CD4-positive, alpha-beta T cell treated with Interleukin-17A for 4 hours (primary cell): ENCODE data around the gene ZBTB3.
"Not testable (repeated sequence)": the region's sequence is repeated elsewhere in the genome, so short reads cannot be mapped to it uniquely, and the experiment has no call there.

ENCODE experiments used
- DNase-seq: peaks from one replicate; pipeline ENCODE4 v3.0.0-alpha.2; 2020; ENCODE audit warnings: mixed read lengths

ZBTB3 gene

GRCh38 chr11:62755086-62755615 lies 1.2 kb upstream of the ZBTB3 start:
- DNase-seq = no peak

DNA sequence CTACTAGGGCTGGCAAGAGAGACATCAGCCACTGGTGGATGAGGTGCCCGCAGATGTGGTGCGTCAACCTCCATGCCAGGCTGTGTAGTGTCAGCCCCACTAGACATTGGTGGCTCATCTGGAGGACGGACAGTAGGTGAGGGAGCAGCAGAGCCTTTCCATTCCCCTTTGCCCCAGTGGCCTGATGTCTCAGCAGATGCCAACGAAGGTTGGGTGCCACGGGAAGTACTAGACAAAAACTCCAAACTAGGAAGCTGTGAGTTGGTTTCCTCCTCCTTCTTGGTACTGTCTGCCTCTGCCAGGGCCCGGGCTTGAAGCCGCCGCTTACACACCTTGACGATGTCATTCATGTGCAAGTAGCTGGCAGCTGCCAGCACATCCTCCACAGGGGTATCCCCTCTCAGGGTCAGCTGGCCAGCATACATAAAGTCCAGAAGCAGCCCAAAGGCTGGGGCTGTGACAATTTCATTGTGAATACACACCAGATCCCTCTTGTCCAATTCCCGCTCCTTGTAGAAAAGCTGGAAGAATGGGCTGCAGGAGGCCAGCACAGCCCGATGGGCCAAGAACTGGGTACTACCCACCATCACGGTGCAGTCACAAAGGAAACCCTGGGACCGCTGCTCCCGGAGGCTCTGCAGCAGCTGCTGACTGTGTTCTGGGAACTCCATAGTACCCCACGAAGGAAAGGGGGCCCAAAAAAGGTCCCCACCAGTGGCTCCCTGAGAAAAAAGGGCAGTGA lies 795 bp downstream of the ZBTB3 start:
- DNase-seq = peak; percentile 19

- no peak for DNase-seq
Measured at GRCh38 chr11:62752177-62752785, 1.7 kb downstream of the ZBTB3 start.

- not testable (repeated sequence) for DNase-seq
Measured at GRCh38 chr11:62749931-62750330, 4.0 kb downstream of the ZBTB3 start.

DNA sequence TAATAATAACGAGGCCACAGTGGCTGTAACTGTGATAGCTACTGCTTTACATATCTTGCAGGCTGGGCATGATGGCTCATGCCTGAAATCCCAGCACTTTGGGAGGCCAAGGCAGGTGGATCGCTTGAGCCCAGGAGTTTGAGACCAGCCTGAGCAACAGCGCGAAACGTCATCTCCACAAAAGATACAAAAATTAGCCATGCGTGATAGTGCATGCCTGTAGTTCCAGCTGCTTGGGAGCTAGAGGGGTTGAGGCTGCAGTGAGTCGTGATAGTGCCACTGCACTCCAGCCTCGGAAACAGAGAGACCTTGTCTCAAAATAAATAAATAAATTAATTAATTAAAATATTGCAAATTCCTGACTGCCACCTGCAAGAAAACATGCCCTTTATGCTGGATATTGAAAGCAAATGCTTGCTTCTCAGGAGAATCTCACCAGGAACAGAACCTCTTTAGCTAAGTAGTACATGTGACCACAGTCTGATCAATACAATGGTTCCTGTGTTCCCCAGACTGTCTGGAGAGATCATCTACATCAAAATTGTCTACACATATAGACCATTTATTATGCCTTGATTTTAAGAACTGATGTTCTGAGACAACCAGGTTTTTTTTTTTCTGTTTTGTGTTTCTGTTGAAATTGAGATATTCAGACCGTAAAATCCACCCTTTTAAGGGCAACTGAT lies 6.3 kb downstream of the ZBTB3 start:
- no peak for DNase-seq

DNA sequence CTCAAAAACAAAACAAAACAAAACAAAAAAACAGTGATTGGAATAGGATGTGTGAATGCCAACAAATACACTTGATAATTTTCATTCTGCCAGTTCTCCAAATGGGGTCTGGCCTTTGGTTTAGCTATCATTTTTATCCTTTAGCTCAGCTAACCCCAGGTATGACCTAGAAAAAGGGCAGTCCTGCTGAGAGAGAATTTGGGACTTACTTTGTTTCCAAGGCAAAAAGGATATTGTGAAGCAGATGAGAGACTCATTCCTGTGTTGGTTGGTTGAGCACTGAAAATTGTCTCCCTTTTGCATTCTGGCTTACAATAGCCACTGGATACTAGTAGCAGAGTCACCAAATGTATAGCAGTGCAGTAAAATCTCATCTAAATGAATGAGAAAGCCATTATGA lies 16.8 kb downstream of the ZBTB3 start:
- no peak for DNase-seq

DNA sequence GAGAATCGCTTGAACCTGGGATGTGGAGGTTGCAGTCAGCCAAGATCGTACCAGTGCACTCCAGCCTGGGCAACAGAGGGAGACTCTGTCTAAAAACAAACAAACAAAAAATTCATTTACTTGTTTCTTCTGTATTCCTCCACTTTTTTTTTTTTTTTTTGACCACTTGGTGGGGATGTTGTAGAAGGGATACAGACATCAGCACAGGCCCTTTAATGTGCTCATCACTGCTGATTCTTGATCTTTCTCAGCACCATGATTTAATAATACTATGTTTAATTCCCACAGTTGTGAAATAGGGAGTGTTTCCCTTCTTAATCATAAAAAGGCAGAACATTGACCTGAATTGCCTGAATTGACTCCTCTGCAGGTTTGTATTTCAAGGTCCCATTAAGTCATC lies 21.1 kb downstream of the ZBTB3 start:
- DNase-seq = no peak

DNA sequence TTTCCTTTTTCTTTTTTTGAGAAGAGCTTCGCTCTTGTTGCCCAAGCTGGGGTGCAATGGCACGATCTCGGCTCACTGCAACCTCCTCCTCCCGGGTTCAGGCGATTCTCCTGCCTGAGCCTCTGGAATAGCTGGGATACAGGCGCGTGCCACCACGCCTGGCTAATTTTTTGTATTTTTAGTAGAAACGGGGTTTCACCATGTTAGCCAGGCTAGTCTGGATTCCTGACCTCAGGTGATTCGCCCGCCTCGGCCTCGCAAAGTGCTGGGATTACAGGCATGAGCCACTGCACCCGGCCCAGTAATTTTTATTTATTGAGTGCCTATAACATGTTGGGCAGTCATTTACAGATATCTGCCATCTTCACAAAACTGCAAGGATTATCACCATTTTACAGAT lies 23.9 kb downstream of the ZBTB3 start:
- not testable (repeated sequence) for DNase-seq

- peak; percentile 90 for DNase-seq
Measured at GRCh38 chr11:62728171-62728988, 25.6 kb downstream of the ZBTB3 start, which contains the start of gene TTC9C. Gene TTC9C, plus strand, starts transcription at chr11:62728486. Its CDS starts 363 bp downstream, at chr11:62728849.

GRCh38 chr11:62727872-62728170 lies 26.1 kb downstream of the ZBTB3 start:
- DNase-seq = peak; percentile 86

DNA sequence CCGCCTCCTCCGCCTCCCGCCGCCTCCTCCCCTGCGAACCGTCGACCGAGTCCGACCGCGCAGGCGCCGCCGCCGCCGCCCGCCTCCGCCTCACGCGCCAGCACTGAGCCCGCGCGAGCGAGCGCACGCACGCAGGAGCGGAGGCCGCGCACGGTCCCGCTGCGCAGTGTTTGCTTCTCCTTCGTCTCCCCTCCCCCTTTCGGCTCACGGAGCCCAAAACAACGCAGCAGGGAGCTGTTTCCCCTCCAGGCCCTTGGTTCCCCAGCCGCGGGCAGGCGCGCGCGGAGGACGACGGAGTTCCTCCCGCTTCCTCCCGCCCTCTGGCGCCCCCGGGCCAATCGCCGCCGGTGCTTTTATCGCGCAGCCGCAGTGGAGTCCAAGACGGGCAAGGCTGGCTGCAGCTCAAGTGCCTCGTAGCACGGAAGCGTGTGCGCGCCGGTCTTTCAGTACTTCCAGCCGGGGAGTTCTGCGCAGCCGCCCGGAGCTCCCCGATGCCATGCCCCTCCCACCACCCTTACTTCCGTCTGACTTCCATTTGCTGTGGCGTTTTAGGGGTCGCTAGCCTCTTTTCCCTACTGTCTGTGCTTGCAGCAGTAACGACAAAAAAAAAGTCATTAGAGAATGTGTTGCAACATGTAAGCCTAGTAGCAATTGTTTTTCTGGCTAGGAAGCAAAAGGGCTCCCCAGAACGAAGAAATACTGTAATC lies 26.6 kb downstream of the ZBTB3 start, which contains the start of gene HNRNPUL2:
Gene HNRNPUL2 (minus strand): TSS at position 293 of the 707 bp plus-strand sequence. CDS start 301 bp downstream, outside the sequence.
- peak; percentile 98 for DNase-seq

DNA sequence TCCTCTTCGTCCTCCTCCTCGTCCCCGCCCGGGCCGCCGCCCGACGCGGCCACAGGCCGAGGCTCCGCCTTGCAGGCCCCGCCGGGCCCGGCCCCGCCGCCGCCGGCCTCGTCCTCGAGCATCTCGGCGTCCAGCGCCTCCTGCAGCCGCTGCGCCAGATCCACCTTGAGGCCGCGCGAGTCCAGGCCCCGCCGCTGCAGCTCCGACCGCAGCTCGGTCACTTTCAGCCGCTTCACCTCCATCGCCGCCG lies 27.1 kb downstream of the ZBTB3 start:
- DNase-seq = no peak

DNA sequence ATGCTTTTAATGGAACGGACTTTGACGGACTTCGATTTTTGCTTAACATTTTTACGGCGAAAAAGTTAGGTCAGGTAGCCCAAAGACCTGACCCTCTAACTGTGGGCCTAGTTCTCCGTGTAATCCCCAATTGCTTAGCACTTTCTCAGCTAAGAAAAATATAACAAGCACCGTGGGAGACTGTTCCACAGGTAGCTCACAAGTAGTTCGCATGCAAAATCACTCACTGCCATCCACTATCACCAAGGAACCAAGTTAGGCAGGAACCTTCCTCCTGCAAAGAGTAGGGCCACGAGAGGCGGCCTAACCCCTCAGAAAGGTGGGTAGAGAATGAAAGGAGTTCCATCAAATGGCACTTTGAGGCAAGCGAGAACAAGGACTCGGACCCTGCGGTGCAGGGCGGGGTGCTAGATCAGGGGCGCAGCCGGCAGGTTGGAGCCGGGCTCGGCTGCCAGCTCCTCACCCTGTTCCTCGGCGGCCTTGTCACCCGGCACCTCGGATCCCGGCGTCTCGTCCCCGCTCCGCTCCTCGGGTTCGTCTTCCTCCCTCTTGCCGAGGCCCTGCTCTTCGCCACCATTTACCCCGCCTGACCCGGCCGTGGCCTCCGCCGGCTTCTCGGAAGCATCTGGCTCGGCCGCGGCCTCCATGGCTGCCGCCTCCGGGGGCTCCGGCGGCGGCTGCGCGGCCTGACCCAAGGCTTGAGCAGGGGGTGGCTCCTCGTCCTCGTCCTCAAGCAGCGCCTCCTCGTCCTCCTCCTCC lies 27.6 kb downstream of the ZBTB3 start:
- DNase-seq = no peak

DNA sequence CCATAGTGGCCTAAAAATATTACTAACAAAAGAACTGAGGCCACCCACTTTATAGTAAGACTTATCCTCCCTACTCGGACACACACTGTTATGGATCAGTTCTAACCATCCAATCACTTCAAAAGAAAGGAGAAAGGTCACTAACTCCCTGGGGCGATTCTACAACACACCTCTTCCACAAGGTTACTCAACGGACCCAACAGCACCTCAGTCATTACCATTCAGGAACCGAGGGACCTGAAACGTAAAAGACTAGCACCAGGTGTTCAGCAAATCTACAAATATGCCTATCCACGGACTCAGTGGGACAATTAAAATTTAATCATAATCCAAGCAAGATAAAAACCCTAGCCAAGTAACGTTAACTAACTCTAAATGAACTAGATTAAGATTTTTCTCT lies 28.3 kb downstream of the ZBTB3 start:
- no peak for DNase-seq

DNA sequence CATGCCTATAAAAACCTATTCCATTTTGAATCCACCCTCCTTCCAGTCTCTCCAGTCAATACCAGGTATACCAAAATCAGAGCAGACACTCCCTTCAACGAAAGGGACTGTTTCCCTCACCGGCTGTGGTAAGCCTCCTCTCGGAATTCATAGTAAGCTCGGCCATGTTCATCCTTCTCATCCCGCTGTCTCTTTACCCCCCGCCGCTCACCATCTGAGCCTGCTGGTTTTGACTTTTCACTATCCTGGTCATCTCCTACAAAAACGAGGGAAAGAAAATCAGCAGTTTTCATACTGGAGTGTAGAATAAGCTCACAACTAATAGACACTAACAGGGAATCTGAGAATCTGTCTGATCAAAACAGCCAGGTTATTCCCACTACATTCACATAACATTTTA lies 29.8 kb downstream of the ZBTB3 start:
- DNase-seq = no peak

DNA sequence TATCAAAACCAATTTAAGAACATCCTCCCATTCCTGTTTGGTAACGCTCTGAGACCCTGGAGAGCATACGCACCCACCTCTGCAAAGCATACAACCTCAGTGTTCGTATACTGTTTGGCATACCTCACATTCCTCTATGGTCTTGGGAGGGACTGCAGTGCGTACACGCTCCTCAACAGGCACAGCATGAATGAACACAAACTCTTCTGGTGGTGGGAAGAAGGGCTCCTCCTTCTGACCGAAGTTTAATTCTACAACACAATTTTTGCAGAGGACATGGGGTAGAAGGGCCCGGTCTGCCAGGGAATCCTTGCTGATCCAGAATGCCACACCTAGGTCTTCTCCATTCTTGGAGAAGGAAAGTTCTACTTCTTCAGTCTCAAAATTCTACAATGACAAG lies 32.0 kb downstream of the ZBTB3 start:
- no peak for DNase-seq

DNA sequence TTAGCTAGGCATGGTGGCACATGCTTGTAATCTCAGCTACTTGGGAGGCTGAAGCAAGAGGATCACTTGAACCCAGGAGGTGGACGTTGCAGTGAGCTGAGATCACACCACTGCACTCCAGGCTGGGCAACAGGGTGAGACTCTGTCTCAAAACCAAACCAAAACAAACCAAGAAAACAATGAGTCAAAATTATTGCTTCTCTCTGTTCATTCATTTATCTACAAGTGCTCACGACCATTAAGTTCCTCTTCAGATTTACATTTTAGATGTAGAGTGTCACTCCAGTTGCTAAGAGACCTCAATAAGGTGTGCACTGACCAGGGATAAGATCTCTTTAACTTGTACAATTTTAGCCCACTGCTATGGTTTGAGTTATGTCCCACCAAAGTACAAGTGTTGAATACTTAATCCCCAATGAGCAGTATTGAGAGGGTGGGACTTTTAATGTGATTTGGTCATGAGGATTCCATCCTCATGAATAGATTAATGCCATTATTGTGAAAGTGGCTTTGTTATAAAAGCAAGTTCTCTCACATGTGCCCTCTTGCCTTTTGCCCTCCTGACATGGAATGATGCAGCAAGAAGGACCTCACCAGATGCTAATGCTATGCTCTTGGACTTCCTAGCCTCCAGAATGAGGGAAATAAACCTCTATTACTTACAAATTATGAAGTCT lies 34.5 kb downstream of the ZBTB3 start:
- no peak for DNase-seq

- DNase-seq = no peak
Measured at GRCh38 chr11:62716816-62717215, 37.1 kb downstream of the ZBTB3 start.

DNA sequence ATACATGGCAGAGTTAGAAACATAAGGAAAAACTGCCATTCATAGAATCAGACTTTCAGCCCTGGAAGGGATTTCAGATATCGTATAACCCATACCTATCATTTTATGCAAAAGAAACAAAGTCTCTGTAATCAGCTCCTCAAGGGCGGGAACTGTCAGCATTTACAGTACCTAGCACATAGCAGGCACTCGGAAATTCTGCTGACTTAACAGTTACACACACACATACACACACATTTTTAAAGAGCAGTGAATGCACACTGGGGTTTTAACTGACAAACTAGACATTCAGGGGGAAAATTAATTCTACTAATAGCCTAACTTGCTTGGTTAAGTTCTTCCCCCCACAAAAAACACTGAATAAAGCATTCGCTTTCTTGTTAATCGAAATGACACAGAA lies 37.8 kb downstream of the ZBTB3 start:
- no peak for DNase-seq

DNA sequence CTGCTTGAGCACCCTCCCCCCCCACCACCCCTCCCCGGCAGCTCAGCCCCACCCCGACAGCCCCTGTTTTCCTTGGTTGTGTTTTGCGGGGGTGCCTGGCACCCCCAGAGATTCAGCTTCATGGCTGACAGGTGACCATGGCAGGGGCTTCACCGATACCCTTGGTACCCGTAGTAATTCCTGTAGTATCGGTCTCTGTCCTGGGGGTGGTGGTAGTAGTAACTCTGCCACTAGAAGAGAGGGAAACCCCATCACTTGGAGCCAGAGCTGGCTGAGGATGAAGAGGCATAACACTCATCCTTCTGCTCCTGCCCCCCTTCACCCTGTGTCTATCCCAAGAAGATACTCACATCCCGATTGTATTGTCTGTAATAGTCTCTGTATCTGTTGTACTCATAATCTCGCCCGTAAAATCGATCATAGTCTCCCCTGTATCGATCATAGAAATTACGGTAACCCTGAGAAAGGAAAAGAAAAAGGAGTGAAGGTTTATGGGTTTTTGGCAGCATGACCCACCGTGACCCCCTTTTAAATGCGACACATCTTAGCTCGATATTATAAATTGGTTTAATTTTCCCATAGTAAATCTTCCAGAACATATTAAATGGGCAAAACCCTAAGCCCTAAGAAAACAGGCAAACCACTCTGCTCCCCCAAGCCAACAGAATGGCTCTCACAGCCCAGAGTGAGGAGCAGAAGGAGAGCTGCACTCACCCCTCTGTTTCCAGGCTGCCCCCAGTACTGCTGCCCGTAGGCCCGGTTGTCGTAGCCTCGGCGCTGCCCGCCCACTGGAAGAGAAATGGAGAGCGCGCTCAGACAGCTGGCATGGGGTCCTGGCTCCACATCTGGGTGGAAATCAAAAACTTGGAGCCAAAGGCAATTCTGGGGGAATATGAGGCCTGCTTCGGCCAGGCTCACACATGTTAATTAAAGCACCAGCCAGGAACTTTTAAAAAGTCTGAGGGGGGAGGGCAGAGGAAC lies 38.5 kb downstream of the ZBTB3 start:
- DNase-seq = no peak
